Thoracic aorta (tissue), 2 donors: Measurements from ENCODE around the gene HINT3. TPM values are rescaled to one million over a fixed set of nuclear protein-coding genes. Genes with fewer than 3 reads are reported as not detected.
"Not testable (repeated sequence)": the region's sequence is repeated elsewhere in the genome, so short reads cannot be mapped to it uniquely, and the experiment has no call there.

ENCODE experiments used
- ATAC-seq: fragments of 150-250 bp; one replicate; pipeline ENCODE4 v1.8.0; 2017; ENCODE audit warnings: low read depth; ENCODE audit not compliant: insufficient number of reproducible peaks, low FRiP score
- DNase-seq: peaks from one replicate; pipeline ENCODE4 v3.0.0-alpha.2; 2020; ENCODE audit warnings: low spot score
- H3K27ac ChIP-seq, 2 donors: fragments of 200-600 bp; sonication (generic); 1 replicate in 1 of 2; 2 replicates in 1 of 2; pipeline ENCODE4 v1.5.1; 2016; ENCODE audit warnings: mild to moderate bottlenecking in 2 of 2, moderate library complexity in 2 of 2
- H3K27me3 ChIP-seq: fragments of 200-600 bp; sonication (generic); replicated peaks from 2 replicates; pipeline ENCODE4 v1.6.0; 2016; ENCODE audit warnings: mild to moderate bottlenecking; ENCODE audit not compliant: insufficient read depth
- H3K36me3 ChIP-seq: fragments of 200-600 bp; sonication (generic); one replicate; pipeline ENCODE4 v1.5.1; 2016
- H3K4me1 ChIP-seq, 2 donors: fragments of 200-600 bp; sonication (generic); 1 replicate in 1 of 2; 2 replicates in 1 of 2; pipeline versions ENCODE4 v1.5.1 to v1.6.0; 2016; ENCODE audit warnings: low read depth in 2 of 2, mild to moderate bottlenecking in 1 of 2; ENCODE audit not compliant: control insufficient read depth in 1 of 2
- H3K4me3 ChIP-seq: fragments of 200-600 bp; sonication (generic); 2 replicates; pipeline ENCODE4 v1.5.1; 2016; ENCODE audit warnings: mild to moderate bottlenecking
- H3K9me3 ChIP-seq: fragments of 200-600 bp; sonication (generic); 2 replicates; pipeline ENCODE4 v1.5.1; 2016
- CTCF ChIP-seq: fragments of 200-600 bp; sonication (generic); IDR thresholded peaks from one replicate; pipeline ENCODE4 v1.5.1; 2019; ENCODE audit warnings: antibody characterized with exemption
- total RNA-seq, 2 donors: library from RNA; depleted of rRNA; stranded (reverse); fragments of >200 nt; gene quantifications; one replicate each; pipeline versions ENCODE4 v1.1.0 to v1.2.3, GENCODE V29; 2016

Gene HINT3
- total RNA-seq, 2 donors from 2014 or later = 18.4 to 23.1 TPM

GRCh38 chr6:125950293-125950692, 6.3 kb upstream of the HINT3 start:
- Histone ChIP-seq H3K4me1 (peaks cover 8 to 17% of the 10 kb centered on the region in 2 donors), H3K4me3 (no peak overlapping the region), H3K27ac (no peak overlapping the region), H3K36me3 (no peaks in the 10 kb centered on the region), H3K9me3 (no peaks in the 10 kb centered on the region), H3K27me3 (no peaks in the 10 kb centered on the region)
- ATAC-seq (no peak), DNase-seq (no peak)
- no peak for TF ChIP-seq CTCF

- peaks cover 4 to 13% of the 10 kb centered on the region in 2 donors for H3K4me1 ChIP-seq
- H3K27ac ChIP-seq, H3K27me3 ChIP-seq, H3K4me3 ChIP-seq, H3K36me3 ChIP-seq, DNase-seq, ATAC-seq, H3K9me3 ChIP-seq: not testable (repeated sequence)
These were observed 5.9 kb upstream of the HINT3 start for GRCh38 chr6:125950716-125951115.

GRCh38 chr6:125951323-125951722, 5.2 kb upstream of the HINT3 start:
- H3K4me1 ChIP-seq = peaks cover 4 to 9% of the 10 kb centered on the region in 2 donors
- ATAC-seq (no peak), DNase-seq (no peak)
- no peak for TF ChIP-seq CTCF
- H3K9me3 ChIP-seq = no peaks in the 10 kb centered on the region
- H3K4me3 ChIP-seq = no peak overlapping the region
- no peaks in the 10 kb centered on the region for H3K36me3 ChIP-seq
- H3K27me3 ChIP-seq = no peaks in the 10 kb centered on the region
- no peak overlapping the region for H3K27ac ChIP-seq

GRCh38 chr6:125952764-125953501, 3.6 kb upstream of the HINT3 start:
- Histone ChIP-seq H3K4me3 (no peak overlapping the region), H3K36me3 (no peaks in the 10 kb centered on the region), H3K27me3 (no peaks in the 10 kb centered on the region), H3K9me3 (no peaks in the 10 kb centered on the region), H3K4me1 (peaks cover 4 to 5% of the 10 kb centered on the region in 2 donors), H3K27ac (no peak overlapping the region)
- no peak for TF ChIP-seq CTCF
- DNase-seq = no peak
- no peak for ATAC-seq

GRCh38 chr6:125953502-125953875, 3.1 kb upstream of the HINT3 start:
- TF ChIP-seq CTCF = no peak
- no peaks in the 10 kb centered on the region for H3K27me3 ChIP-seq
- no peaks in the 10 kb centered on the region for H3K9me3 ChIP-seq
- peaks cover 6 to 10% of the 10 kb centered on the region in 2 donors for H3K4me1 ChIP-seq
- ATAC-seq = no peak
- H3K36me3 ChIP-seq = no peaks in the 10 kb centered on the region
- no peak overlapping the region for H3K4me3 ChIP-seq
- DNase-seq = no peak
- H3K27ac ChIP-seq = no peak overlapping the region
